ENCODE results near the gene CCNQ. TPM values are rescaled to one million over a fixed set of nuclear protein-coding genes. Genes with fewer than 3 reads are reported as not detected.
A peak's percentile ranks its signal among the peaks of the same experiment; 100 is the strongest.

CCNQ gene
- 10 to 100 TPM; 14.8 to 19.8 TPM for total RNA-seq
- 10 to 100 TPM; 28.7 to 29.3 TPM for polyA plus RNA-seq (ENCODE audit: insufficient read length in 2 of 2)
- long read RNA-seq, donor 1, transcript CCNQ-202 (5 exons, 1,164 nt) = major isoform, 8 of 27 reads
- long read RNA-seq, donor 1, partial matches to known transcripts = 12 of 27 reads
- long read RNA-seq, donor 1, other reads (novel, unspliced or antisense) = 0 of 27 reads
- long read RNA-seq, donor 2, partial matches to known transcripts = 0 of 3 reads
- long read RNA-seq, donor 2, other reads (novel, unspliced or antisense) = 0 of 3 reads
- long read RNA-seq, donor 3, partial matches to known transcripts = 0 of 7 reads
- long read RNA-seq, donor 3, other reads (novel, unspliced or antisense) = 0 of 7 reads
- long read RNA-seq, donor 4, transcript CCNQ-204 (5 exons, 1,306 nt) = major isoform, 9 of 14 reads
- long read RNA-seq, donor 4, partial matches to known transcripts = 0 of 14 reads
- long read RNA-seq, donor 4, other reads (novel, unspliced or antisense) = 0 of 14 reads

DNA sequence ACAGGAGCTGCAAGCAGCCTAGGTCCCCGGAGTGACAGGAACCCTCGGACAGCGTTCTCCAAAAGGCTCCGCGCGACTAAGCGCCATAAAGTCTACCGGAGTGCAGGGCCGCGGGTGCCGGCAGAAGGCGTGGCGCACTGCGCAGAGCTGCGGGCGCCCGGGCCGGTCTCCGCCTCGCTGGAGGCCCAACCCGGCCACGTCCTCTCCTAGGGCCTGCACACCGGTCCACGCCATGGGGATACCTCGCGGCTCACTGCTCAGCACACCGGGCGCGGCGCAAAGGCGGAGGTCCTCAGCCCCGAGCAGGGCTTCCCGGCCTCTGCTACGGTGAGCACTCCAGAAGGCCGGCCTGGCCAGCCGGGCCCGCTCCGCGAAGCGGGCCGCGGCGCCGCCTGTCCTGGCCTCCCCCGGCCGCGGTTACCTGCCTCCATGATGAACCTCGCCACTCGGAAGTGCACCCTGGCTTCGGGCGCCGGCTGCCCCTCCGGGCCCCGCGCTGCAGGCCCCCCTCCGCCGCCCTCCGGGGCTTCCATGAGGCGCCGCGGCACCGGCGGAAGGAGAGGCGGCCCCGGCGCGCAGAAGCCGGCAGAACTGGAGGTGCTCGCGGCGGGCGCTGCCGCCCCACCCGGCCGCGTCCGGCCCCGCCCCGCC lies at the start of gene CCNQ:
TSS of gene CCNQ (minus strand) at position 599 of the 651 bp plus-strand sequence. CDS start at position 533, 66 bp downstream.
- peak in 2 of 6 donors; percentile 15 to 37 for DNase-seq (ENCODE audit: low read depth in 4 of 6, low spot score in 6 of 6)
- Histone ChIP-seq H3K36me3 (ENCODE audit: control insufficient read depth, insufficient read depth, low read length) (peaks cover 23% of the 10 kb centered on the region), H3K9me3 (ENCODE audit: control insufficient read depth, insufficient read depth, low read length) (no peaks in the 10 kb centered on the region), H3K27ac (ENCODE audit: low read depth, low read length) (peak within 1 kb of the TSS; percentile 52), H3K27me3 (ENCODE audit: control insufficient read depth, insufficient read depth, low read length) (no peaks in the 10 kb centered on the region), H3K4me3 (ENCODE audit: low read depth, low read length) (peak within 1 kb of the TSS; percentile 61), H3K4me1 (ENCODE audit: control insufficient read depth, insufficient read depth, low read length) (peaks cover 17% of the 10 kb centered on the region)
- WGBS (ENCODE audit: insufficient coverage) = 15% methylated on average over 75 of the region's 79 CpGs

DNA sequence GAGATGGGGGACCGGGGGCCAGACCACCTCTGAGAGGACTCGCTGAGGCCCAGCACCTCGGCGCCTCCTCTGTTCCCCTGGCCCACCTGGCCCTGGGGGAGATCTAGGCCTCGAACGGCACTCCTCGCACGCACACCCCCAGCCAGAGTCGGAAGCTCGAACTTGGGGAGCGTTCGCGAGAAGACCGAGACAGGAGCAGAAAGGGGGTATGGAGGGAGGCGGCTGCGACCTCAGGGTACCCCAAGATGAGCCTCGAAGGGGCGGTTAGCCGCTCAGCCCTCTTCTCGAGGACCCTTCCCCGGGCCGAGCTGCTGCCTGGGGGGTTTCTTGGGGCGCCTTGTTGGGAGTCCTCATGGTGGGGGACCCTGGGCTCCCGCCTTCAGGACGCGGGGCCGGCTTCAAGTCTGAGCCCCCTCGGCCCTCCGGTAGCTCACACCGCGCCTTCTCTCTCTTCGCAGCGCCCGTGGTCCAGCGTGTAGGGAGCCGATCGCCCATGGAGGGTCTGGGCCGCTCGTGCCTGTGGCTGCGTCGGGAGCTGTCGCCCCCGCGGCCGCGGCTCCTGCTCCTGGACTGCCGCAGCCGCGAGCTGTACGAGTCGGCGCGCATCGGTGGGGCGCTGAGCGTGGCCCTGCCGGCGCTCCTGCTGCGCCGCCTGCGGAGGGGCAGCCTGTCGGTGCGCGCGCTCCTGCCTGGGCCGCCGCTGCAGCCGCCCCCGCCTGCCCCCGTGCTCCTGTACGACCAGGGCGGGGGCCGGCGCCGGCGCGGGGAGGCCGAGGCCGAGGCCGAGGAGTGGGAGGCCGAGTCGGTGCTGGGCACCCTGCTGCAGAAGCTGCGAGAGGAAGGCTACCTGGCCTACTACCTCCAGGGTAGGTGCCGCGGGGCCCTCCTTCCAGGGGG lies 48.8 kb upstream of the CCNQ start:
- Histone ChIP-seq H3K27me3 (ENCODE audit: control insufficient read depth, insufficient read depth, low read length) (peaks cover 48% of the 10 kb centered on the region), H3K36me3 (ENCODE audit: control insufficient read depth, insufficient read depth, low read length) (no peaks in the 10 kb centered on the region), H3K27ac (ENCODE audit: low read depth, low read length) (no peak overlapping the region)

DNA sequence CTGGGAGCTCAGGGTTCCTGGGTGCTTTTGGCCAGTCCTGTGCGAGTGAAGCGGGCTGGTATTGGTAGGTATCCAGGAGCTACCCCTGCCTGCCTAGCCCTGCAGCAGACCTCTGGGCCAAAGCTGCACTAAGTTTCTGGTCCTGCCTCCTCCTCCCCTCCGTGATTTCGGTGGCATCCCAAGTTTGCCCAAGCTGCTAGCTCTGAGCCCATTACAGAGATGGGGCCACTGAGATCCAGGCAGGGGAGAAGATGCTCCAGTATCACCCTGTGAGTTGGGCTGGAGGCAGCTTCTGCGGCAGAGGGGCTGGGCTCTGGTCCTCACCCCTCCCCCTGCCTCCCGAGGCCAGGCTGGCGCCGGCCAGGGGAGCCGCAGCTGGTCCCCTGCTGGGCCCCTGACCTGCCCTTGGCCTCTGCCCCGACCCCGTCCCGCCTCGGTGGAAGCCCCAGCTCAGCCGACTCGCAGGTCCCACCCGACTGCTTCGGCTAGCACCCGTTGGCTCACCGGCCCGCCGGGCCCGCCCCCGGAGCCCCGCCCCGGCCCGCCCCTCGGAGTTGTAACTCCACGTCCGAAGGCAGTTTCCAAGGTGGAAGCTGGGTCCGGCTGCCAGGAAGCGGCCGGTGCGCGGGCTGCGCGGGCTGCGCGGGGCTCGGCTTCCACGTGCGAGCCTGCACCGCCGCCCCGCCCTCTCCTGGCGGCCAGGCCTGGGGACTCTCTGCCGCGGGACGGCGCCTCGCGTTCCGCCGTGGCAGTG lies 47.9 kb upstream of the CCNQ start, which contains the start of gene DUSP9:
TSS of gene DUSP9 (plus strand) at position 584 of the 754 bp plus-strand sequence. CDS start 751 bp downstream, outside the sequence.
- DNase-seq (ENCODE audit: low read depth in 4 of 6, low spot score in 6 of 6) = no peak
- Histone ChIP-seq H3K4me1 (ENCODE audit: control insufficient read depth, insufficient read depth, low read length) (peaks cover 37% of the 10 kb centered on the region), H3K4me3 (ENCODE audit: low read depth, low read length) (no peak within 1 kb of the TSS), H3K36me3 (ENCODE audit: control insufficient read depth, insufficient read depth, low read length) (no peaks in the 10 kb centered on the region), H3K9me3 (ENCODE audit: control insufficient read depth, insufficient read depth, low read length) (no peaks in the 10 kb centered on the region), H3K27me3 (ENCODE audit: control insufficient read depth, insufficient read depth, low read length) (peaks cover 52% of the 10 kb centered on the region), H3K27ac (ENCODE audit: low read depth, low read length) (no peak within 1 kb of the TSS)
- WGBS (ENCODE audit: insufficient coverage) = 23% methylated on average over 43 of the region's 53 CpGs

More for the DNA sequence above, 48.8 kb upstream of the CCNQ start:
- peaks cover 32% of the 10 kb centered on the region for H3K4me1 ChIP-seq (ENCODE audit: control insufficient read depth, insufficient read depth, low read length)
- H3K4me3 ChIP-seq (ENCODE audit: low read depth, low read length) = no peak overlapping the region
- H3K9me3 ChIP-seq (ENCODE audit: control insufficient read depth, insufficient read depth, low read length) = peaks cover 2% of the 10 kb centered on the region
- 24% methylated on average over 71 of the region's 85 CpGs for WGBS (ENCODE audit: insufficient coverage)
- DNase-seq (ENCODE audit: low read depth in 4 of 6, low spot score in 6 of 6) = no peak

DNA sequence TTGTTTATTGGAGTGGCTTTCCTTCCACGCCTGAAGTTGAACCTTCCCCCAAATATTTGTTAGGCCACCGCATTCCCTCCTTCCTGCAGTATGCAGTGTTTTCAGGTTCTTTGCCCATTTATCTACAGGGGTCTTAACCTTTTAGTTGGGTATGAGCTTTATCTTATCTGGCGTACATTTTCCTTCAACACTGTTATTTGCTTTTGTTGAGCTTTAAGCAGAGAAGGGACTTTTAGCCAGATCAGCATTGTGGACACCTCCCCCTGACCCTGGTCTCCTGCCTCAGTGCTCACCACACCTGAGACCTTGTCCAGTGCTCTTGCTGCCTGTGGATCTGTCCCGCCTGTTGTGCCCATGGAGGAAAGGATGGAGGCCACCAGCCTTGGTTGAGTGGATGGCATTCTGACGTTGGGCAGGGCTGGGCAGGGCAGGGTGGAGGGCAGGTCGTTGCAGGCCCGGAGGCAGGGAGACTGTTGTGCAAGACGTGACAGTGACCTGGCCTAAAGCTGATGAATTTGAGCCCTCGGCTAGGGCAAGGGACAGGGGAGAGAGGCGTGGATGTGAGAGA lies 47.1 kb upstream of the CCNQ start:
- Histone ChIP-seq H3K27me3 (ENCODE audit: control insufficient read depth, insufficient read depth, low read length) (peaks cover 54% of the 10 kb centered on the region), H3K4me3 (ENCODE audit: low read depth, low read length) (no peak overlapping the region), H3K4me1 (ENCODE audit: control insufficient read depth, insufficient read depth, low read length) (peaks cover 41% of the 10 kb centered on the region), H3K9me3 (ENCODE audit: control insufficient read depth, insufficient read depth, low read length) (peaks cover 1% of the 10 kb centered on the region), H3K36me3 (ENCODE audit: control insufficient read depth, insufficient read depth, low read length) (no peaks in the 10 kb centered on the region), H3K27ac (ENCODE audit: low read depth, low read length) (no peak overlapping the region)
- no peak for DNase-seq (ENCODE audit: low read depth in 4 of 6, low spot score in 6 of 6)
- 61% methylated on average over 6 of the region's 10 CpGs for WGBS (ENCODE audit: insufficient coverage)

DNA sequence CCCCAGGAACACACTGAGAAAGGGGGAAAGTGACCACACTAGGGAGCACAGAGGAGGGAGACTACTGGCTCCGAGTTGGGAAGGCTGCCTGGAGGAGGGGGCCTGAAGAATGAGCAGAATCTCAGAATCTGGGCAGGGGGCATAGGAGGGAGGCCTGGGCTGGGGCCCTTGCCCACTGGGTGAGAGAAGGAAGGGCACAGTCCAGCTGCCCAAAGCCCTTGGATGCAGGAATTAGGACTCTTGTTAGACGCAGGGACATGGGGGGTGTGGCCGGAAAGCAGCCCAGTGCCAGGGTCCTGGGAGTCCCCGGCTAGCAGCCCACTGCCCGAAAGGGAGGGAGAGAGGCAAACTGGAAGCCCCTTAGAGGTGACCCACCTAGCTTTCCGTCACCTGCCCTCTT lies 46.2 kb upstream of the CCNQ start:
- H3K27me3 ChIP-seq (ENCODE audit: control insufficient read depth, insufficient read depth, low read length) = peaks cover 54% of the 10 kb centered on the region
- DNase-seq (ENCODE audit: low read depth in 4 of 6, low spot score in 6 of 6) = no peak
- no peak overlapping the region for H3K4me3 ChIP-seq (ENCODE audit: low read depth, low read length)
- no peak overlapping the region for H3K27ac ChIP-seq (ENCODE audit: low read depth, low read length)
- 57% methylated on average over 3 of the region's 6 CpGs for WGBS (ENCODE audit: insufficient coverage)
- peaks cover 41% of the 10 kb centered on the region for H3K4me1 ChIP-seq (ENCODE audit: control insufficient read depth, insufficient read depth, low read length)
- peaks cover 3% of the 10 kb centered on the region for H3K9me3 ChIP-seq (ENCODE audit: control insufficient read depth, insufficient read depth, low read length)
- H3K36me3 ChIP-seq (ENCODE audit: control insufficient read depth, insufficient read depth, low read length) = no peaks in the 10 kb centered on the region

DNA sequence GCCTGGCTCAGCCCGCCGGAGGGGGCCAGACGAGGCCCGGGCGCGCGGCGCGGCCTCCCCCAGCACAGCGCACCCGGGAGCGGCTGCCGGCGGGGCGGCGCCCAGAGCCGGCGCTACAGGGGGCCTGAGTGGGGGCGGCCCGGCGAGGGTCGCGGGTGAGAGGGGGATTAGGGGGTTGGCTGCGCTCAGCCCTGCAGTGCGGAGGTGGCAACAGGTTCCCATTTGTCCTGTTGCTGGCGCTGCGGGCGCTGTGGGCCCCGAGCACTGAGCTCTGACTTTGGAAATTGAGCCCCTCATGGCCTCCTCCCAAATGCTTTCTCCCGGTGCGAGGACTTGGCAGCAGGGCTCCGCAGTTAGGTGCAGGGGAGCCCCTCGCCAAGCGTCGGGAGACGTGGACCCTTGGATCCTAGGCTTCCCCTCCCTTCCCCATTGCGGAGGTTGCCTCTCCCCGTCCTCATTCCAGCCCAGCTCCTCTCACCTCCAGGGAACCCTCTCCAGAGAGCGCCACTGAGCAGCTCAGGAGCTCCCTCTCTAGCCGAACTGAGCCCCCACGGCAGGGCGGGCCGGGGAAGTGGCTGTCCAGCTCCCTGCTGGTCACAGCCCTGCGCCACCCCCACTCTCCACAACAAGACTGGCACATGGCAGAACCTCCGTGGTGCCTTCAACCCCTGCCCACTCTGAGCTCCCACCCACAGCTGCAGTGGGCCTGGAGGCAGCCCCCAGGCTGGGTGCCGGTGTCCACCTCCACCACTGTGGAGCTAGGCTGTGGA lies 45.6 kb upstream of the CCNQ start:
- WGBS (ENCODE audit: insufficient coverage) = 24% methylated on average over 44 of the region's 46 CpGs
- no peak for DNase-seq (ENCODE audit: low read depth in 4 of 6, low spot score in 6 of 6)
- Histone ChIP-seq H3K27ac (ENCODE audit: low read depth, low read length) (no peak overlapping the region), H3K4me1 (ENCODE audit: control insufficient read depth, insufficient read depth, low read length) (peaks cover 41% of the 10 kb centered on the region), H3K9me3 (ENCODE audit: control insufficient read depth, insufficient read depth, low read length) (peaks cover 3% of the 10 kb centered on the region), H3K36me3 (ENCODE audit: control insufficient read depth, insufficient read depth, low read length) (no peaks in the 10 kb centered on the region), H3K4me3 (ENCODE audit: low read depth, low read length) (no peak overlapping the region), H3K27me3 (ENCODE audit: control insufficient read depth, insufficient read depth, low read length) (peaks cover 54% of the 10 kb centered on the region)

DNA sequence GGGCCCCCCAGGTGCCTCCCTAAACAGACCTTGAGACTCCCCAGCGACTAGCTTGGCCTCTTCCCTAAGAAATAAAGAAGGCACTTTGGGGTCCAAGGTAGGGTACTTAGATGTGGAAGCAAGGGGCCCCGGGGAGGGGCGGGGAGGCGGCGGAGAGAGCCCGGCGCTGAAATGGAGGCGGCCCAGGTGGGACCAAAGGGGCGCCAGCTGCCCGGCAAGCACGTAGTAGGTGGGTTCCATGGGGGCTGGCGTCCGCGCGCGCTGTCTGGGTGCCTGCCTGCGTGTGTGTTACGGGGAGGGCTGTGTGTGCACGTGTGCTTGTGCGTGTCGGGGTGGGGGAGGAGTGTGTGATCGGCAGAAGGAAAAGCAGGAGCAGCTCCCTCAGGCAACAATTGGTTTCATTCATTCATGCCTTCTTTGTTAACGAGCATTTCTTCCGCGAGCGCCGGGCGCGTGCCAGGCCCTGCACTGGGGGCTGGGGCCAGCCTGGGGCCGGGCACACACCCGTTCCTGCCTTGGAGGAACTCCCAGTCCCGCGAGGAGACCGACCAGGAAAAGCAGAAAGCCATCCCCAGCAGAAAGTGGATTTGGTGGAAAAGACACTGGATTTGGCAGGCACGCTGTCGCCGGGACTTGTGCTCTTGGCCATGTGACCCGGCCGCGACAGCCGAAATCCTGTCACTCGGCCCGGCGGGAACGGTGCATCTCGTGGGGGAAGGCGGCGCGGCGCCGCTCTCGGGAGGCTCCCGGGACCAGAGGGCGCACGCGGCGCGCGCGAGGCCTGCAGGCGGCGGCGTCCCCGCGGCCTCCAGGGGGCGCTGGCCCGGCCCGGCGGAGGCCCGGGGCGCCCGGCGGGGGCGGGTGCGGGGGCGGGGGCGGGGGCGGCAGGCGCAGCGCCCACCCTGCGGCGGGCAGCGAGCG lies 44.8 kb upstream of the CCNQ start:
- peak in 2 of 6 donors; percentile 26 to 43 for DNase-seq (ENCODE audit: low read depth in 4 of 6, low spot score in 6 of 6)
- peak overlapping the region; percentile 9 for H3K4me3 ChIP-seq (ENCODE audit: low read depth, low read length)
- peaks cover 3% of the 10 kb centered on the region for H3K9me3 ChIP-seq (ENCODE audit: control insufficient read depth, insufficient read depth, low read length)
- no peaks in the 10 kb centered on the region for H3K36me3 ChIP-seq (ENCODE audit: control insufficient read depth, insufficient read depth, low read length)
- H3K27me3 ChIP-seq (ENCODE audit: control insufficient read depth, insufficient read depth, low read length) = peaks cover 49% of the 10 kb centered on the region
- peaks cover 41% of the 10 kb centered on the region for H3K4me1 ChIP-seq (ENCODE audit: control insufficient read depth, insufficient read depth, low read length)
- H3K27ac ChIP-seq (ENCODE audit: low read depth, low read length) = no peak overlapping the region
- WGBS (ENCODE audit: insufficient coverage) = 13% methylated on average over 83 of the region's 84 CpGs

All from spinal cord (tissue), 10 donors.